Measurements from ENCODE around the gene TGFBI.

The TGFBI gene

DNA sequence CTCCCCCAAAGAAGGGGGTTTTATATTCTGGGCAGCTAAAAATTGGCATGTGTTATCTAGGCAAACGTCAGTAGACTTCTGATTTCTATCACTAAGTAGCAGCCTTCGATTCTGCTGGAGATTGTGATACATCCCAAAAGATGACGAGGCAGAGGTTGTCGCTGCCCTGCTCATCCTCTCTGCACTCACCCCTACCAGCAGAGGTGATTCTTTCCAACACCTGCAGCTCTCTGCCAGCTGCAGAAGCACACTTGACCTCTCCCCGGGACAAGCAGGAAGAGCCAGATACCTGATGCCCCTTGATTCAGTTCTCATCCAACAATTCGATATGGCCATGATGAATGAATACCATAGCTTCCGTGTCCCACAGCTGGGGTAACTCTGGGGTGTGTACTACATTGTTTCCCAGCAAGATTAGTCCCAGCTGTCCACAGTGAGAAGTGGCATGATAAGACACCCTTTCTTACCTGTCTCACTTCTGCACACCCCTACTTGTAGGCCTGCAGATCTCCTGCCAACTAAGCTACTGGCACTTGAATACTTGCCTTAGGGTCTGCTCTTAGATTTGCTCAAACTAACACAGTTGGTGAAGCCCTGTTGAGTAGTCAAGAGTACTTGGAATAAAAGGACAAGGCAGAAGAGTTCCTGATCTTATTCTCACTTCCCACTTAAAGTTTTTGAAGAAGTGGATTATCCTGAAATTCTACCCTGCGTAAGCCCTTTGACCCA, 66.3 kb downstream of the TGFBI start:
- no peak overlapping the region for H3K4me3 ChIP-seq (ENCODE audit: low read depth, low read length)
- TF ChIP-seq, protein P1, sequence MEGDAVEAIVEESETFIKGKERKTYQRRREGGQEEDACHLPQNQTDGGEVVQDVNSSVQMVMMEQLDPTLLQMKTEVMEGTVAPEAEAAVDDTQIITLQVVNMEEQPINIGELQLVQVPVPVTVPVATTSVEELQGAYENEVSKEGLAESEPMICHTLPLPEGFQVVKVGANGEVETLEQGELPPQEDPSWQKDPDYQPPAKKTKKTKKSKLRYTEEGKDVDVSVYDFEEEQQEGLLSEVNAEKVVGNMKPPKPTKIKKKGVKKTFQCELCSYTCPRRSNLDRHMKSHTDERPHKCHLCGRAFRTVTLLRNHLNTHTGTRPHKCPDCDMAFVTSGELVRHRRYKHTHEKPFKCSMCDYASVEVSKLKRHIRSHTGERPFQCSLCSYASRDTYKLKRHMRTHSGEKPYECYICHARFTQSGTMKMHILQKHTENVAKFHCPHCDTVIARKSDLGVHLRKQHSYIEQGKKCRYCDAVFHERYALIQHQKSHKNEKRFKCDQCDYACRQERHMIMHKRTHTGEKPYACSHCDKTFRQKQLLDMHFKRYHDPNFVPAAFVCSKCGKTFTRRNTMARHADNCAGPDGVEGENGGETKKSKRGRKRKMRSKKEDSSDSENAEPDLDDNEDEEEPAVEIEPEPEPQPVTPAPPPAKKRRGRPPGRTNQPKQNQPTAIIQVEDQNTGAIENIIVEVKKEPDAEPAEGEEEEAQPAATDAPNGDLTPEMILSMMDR (IDR thresholded peaks at IDR 0.05; ENCODE audit: low read depth, low read length) = no peak
- in situ Hi-C loops (cut with HindIII; ENCODE audit: low sequenced_read_pairs) = no loop called here
- no peak for DNase-seq (ENCODE audit: low read depth, low spot score)

DNA sequence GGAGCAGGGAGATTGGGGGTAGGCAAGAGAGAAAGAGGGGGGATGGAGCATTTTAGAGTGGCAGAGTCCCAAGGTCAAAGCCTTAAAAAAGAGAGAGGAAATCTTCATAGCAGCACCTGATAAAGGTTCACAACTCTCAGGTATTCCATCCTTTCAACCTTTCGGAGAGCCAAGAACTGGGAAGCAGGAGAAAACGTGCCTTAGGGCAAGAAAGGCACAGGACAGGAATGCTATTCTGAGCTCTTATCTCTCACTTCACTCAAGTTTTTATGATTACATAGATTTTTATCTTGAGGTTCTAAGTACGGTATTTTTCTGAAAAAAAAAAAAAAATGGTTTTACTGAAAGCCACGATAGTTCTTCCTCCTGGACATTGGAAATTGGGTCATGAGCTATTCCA, 69.4 kb downstream of the TGFBI start:
- no peak for DNase-seq (ENCODE audit: low read depth, low spot score)
- in situ Hi-C loops (cut with HindIII; ENCODE audit: low sequenced_read_pairs) = no loop called here
- H3K4me3 ChIP-seq (ENCODE audit: low read depth, low read length) = no peak overlapping the region
- TF ChIP-seq, protein P1 (IDR thresholded peaks at IDR 0.05; ENCODE audit: low read depth, low read length) = no peak

DNA sequence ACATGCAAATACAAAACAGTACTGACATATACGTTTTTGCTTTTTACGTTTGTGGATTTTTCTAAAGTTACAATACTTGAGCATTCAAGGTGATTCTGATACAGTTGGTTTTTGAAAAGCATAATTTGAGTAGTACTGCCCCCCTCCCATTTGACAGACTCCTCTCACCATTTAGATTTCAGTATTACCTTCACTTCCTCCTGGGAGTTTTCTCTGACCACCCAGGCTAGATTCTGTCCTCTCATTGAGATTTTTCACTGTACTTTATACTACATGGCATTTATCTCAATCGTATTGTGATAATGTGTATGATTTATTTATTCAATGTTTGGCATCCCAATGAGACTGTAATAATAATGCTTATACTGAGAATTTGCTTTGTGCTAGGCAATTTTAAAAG, 71.1 kb downstream of the TGFBI start:
- no peak overlapping the region for H3K4me3 ChIP-seq (ENCODE audit: low read depth, low read length)
- TF ChIP-seq, protein P1 (IDR thresholded peaks at IDR 0.05; ENCODE audit: low read depth, low read length) = no peak
- no peak for DNase-seq (ENCODE audit: low read depth, low spot score)
- in situ Hi-C loops (cut with HindIII; ENCODE audit: low sequenced_read_pairs) = no loop called here

DNA sequence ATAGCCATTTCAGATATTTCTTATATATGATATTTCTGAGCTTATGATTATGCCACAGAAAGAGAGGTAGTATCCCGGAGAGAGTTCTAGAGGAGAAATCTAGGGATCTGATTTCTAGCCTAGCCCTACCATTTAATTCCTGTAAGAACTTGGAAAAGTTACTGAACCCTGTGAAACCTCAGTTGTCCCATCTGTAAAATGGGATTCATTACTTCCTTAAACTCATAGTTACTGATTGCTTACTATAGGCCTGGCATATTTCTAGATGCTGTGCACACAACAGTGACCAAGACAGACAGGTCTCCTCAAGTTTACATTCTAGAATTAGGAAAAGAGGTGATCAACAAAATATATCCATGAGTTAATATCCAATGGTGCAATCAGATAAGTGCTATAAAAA, 73.1 kb downstream of the TGFBI start:
- in situ Hi-C loops (cut with HindIII; ENCODE audit: low sequenced_read_pairs) = no loop called here
- DNase-seq (ENCODE audit: low read depth, low spot score) = no peak
- TF ChIP-seq, protein P1 (IDR thresholded peaks at IDR 0.05; ENCODE audit: low read depth, low read length) = no peak
- no peak overlapping the region for H3K4me3 ChIP-seq (ENCODE audit: low read depth, low read length)

DNA sequence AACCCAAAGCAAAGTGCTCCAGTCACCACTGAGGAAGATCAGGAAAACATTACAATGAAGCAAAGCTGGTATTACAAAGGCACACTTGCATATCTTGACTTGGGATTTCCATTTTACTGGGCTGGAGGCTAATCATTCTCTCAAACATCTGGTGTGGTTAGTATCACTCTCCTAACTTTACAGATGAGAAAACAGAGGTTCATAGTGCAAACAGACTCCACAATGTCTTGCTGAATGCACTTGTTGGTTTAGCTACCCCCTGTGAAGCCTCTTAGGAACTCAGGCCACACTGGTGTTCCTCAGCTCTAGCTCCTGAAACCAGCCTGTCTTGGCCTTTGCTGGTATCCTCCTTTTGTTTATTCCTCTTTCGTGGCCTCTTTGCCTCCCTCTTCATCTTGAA, 74.3 kb downstream of the TGFBI start:
- TF ChIP-seq, protein P1 (IDR thresholded peaks at IDR 0.05; ENCODE audit: low read depth, low read length) = no peak
- in situ Hi-C loops (cut with HindIII; ENCODE audit: low sequenced_read_pairs) = no loop called here
- no peak for DNase-seq (ENCODE audit: low read depth, low spot score)
- H3K4me3 ChIP-seq (ENCODE audit: low read depth, low read length) = no peak overlapping the region

DNA sequence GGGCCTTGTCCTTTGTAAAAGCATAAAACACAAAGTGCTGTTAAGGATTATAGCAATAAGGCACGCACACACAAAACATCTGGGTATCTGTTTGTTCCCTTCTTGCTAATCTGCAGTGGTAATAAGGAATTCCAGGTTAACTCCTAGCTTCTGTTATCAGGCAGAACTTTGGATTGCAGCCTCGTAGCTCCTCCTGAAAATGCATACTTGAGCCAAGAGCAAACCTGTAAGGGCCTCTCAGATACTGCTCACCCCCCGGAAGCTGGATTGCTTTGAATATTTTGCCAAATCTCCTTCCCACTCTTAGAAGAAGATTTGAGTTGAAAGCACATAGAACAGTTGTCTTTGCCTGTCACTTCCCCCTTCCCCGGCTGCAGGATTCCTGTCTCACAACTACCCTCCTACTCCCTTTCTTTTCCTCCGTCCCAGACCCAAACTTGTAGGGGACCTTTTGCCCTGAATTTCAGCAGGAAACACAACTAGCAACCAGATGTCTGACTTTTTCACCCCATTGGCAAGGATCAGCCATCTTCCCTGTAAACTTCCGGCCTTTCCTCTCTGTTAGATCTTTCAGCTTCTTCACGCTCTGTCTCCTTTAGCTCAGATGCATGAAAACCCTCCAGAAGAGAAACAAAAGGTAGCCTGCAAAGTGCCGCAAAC, 75.6 kb downstream of the TGFBI start:
- in situ Hi-C loops (cut with HindIII; ENCODE audit: low sequenced_read_pairs) = no loop called here
- TF ChIP-seq, protein P1 (IDR thresholded peaks at IDR 0.05; ENCODE audit: low read depth, low read length) = no peak
- H3K4me3 ChIP-seq (ENCODE audit: low read depth, low read length) = no peak overlapping the region
- DNase-seq (ENCODE audit: low read depth, low spot score) = no peak
